CD4-positive, alpha-beta T cell treated with Interleukin-12 subunit alpha and Interleukin-12 subunit beta, for 1 hour (primary cell): ENCODE results near the gene KCNH2.

Experiments used
- DNase-seq: peaks from one replicate; pipeline ENCODE4 v3.0.0-alpha.2; 2020

Gene KCNH2

GRCh38 chr7:150973571-150974451 is 4.3 kb downstream of the KCNH2 start:
- peak; percentile 46 for DNase-seq

- no peak for DNase-seq
Observed at GRCh38 chr7:150972741-150973140, 5.4 kb downstream of the KCNH2 start.

GRCh38 chr7:150972023-150972468 is 6.1 kb downstream of the KCNH2 start:
- no peak for DNase-seq

GRCh38 chr7:150971242-150972022 is 6.7 kb downstream of the KCNH2 start:
- no peak for DNase-seq

- DNase-seq: no peak
Observed at GRCh38 chr7:150970424-150970823, 7.7 kb downstream of the KCNH2 start.

- DNase-seq: no peak
Observed at GRCh38 chr7:150969475-150969874, 8.6 kb downstream of the KCNH2 start.

GRCh38 chr7:150968734-150969372 is 9.3 kb downstream of the KCNH2 start:
- no peak for DNase-seq

GRCh38 chr7:150968056-150968733 is 9.9 kb downstream of the KCNH2 start:
- DNase-seq: no peak

- DNase-seq: no peak
Observed at GRCh38 chr7:150967349-150967748, 10.8 kb downstream of the KCNH2 start.

GRCh38 chr7:150966002-150966401 is 12.1 kb downstream of the KCNH2 start:
- DNase-seq: no peak

- DNase-seq: no peak
Observed at GRCh38 chr7:150965273-150965830, 12.8 kb downstream of the KCNH2 start.

- DNase-seq: no peak
Observed at GRCh38 chr7:150964593-150965111, 13.5 kb downstream of the KCNH2 start.

GRCh38 chr7:150963707-150964559 is 14.2 kb downstream of the KCNH2 start:
- DNase-seq: no peak

GRCh38 chr7:150962553-150963399 is 15.3 kb downstream of the KCNH2 start:
- DNase-seq: peak; percentile 65

GRCh38 chr7:150962290-150962552 is 15.9 kb downstream of the KCNH2 start:
- no peak for DNase-seq

- DNase-seq: no peak
Observed at GRCh38 chr7:150961510-150962289, 16.4 kb downstream of the KCNH2 start.

- no peak for DNase-seq
Observed at GRCh38 chr7:150959739-150960734, 18.1 kb downstream of the KCNH2 start.

- DNase-seq: no peak
Observed at GRCh38 chr7:150959081-150959480, 19.0 kb downstream of the KCNH2 start.
